Heart left ventricle (tissue), 13 donors: ENCODE measurements around the gene ANXA3.

Experiments
- POLR2A ChIP-seq, 2 donors: fragments of 450-650 bp; IDR thresholded peaks; one replicate each; pipeline ENCODE4 v1.6.1; 2017; ENCODE audit warnings: antibody characterized with exemption in 2 of 2, mild to moderate bottlenecking in 2 of 2, moderate library complexity in 2 of 2
- TF ChIP-seq, protein P1 (sequence below), 12 donors: fragments of 200-600 bp; sonication (generic) in 4 of 12; IDR thresholded peaks; one replicate each; pipeline versions ENCODE4 v1.5.0 to v1.8.0; 2018 to 2022; ENCODE audit warnings: antibody characterized with exemption in 12 of 12, mild to moderate bottlenecking in 5 of 12
- donor health status: ischemic (EF 13 %, LVEDD 7.1; RV severe dilation, severe dysfunction).
- donor health status: DM: no; HTN: yes; CAD: no.
- donor health status: DM: no; HTN: no; CAD: no.
- donor health status: ischemic (EF 25% LVEDD 6.9; RV normal size, moderate dysfunction).
- donor health status: ischemic (EF 25% LVEDD 5.7; RV mildly dilated, moderate dysfunction).
- donor health status: ischemic (EF 35%, LVEDD 5.7; RV mildly dilated, moderate dysfunction).
- donor health status: nonischemic (EF 11% LVEDD 7.7; RV severe dilation, severe dysfunction).
- donor health status: DM: yes; HTN: yes; CAD: no.
- donor health status: PGD.
- donor health status: ischemic (EF 29% LVEDD 5.4; RV normal size, mild dysfunction).
- donor health status: nonischemic (EF 23%, LVEDD 6.1; RV moderate dilation, normal function).

DNA sequence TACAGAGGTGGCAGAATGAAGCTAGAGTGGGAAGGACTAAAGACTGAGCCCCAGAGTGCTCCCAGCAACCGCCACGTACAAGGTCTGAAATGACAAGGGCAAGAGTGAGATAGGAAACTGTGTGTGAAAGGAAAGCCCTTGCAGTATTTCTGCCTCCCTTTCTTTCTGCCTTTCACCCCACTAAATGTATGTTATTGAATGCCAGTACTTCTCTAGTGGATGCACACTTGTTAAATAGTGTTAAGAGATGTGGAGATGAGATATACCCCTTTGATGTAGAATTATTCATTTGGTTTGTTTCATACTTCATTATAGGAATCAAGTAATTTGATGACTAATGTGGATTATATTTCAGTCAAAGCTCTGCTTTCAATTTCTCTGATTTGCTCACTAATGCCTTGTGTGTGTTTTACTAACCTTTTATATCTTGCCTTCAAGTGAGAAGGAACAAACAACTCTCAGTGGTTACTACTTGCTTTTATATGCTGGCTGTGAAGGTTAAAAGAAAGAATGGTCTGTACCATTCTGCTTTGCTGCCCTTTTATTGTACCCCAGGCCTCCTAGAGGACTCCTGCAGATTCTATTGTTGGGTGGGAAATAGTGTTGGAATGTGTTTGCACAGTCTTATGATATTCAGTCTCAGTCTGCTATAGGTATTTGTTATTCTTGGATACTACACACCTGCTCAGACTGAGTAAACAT is 8.0 kb upstream of the ANXA3 start:
- no peak for TF ChIP-seq POLR2A (IDR thresholded peaks at IDR 0.05)
- TF ChIP-seq, protein P1, sequence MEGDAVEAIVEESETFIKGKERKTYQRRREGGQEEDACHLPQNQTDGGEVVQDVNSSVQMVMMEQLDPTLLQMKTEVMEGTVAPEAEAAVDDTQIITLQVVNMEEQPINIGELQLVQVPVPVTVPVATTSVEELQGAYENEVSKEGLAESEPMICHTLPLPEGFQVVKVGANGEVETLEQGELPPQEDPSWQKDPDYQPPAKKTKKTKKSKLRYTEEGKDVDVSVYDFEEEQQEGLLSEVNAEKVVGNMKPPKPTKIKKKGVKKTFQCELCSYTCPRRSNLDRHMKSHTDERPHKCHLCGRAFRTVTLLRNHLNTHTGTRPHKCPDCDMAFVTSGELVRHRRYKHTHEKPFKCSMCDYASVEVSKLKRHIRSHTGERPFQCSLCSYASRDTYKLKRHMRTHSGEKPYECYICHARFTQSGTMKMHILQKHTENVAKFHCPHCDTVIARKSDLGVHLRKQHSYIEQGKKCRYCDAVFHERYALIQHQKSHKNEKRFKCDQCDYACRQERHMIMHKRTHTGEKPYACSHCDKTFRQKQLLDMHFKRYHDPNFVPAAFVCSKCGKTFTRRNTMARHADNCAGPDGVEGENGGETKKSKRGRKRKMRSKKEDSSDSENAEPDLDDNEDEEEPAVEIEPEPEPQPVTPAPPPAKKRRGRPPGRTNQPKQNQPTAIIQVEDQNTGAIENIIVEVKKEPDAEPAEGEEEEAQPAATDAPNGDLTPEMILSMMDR (IDR thresholded peaks at IDR 0.05): no peak
